Upper lobe of left lung (tissue), 6 donors: Measurements from ENCODE around the gene XDH. TPM values are rescaled to one million over a fixed set of nuclear protein-coding genes. Genes with fewer than 3 reads are reported as not detected.

Experiments
- ATAC-seq, 2 donors: fragments of 200-7000 bp; cut with Tn5 transposase; one replicate each; pipeline ENCODE4 v1.9.1; 2022; ENCODE audit warnings: mild to moderate bottlenecking in 2 of 2, moderate library complexity in 2 of 2; ENCODE audit not compliant: low FRiP score in 2 of 2
- DNase-seq, 2 donors: peaks; one replicate each; pipeline ENCODE4 v3.0.0-alpha.2; 2019 to 2020
- H3K27ac ChIP-seq, 4 donors: fragments of 200-600 bp; sonication (generic); one replicate each; pipeline ENCODE4 v1.5.1; 2016 to 2019
- H3K27me3 ChIP-seq, 4 donors: fragments of 200-600 bp; sonication (generic); one replicate each; pipeline ENCODE4 v1.5.1; 2017 to 2019
- H3K36me3 ChIP-seq, 4 donors: fragments of 200-600 bp; sonication (generic); one replicate each; pipeline ENCODE4 v1.5.1; 2016 to 2019
- H3K4me1 ChIP-seq, 4 donors: fragments of 200-600 bp; sonication (generic); one replicate each; pipeline ENCODE4 v1.5.1; 2018 to 2019
- H3K4me3 ChIP-seq, 4 donors: fragments of 200-600 bp; sonication (generic); one replicate each; pipeline ENCODE4 v1.5.1; 2017 to 2019; ENCODE audit warnings: mild to moderate bottlenecking in 2 of 4, moderate library complexity in 1 of 4
- H3K9me3 ChIP-seq, 4 donors: fragments of 200-600 bp; sonication (generic); one replicate each; pipeline ENCODE4 v1.5.1; 2018 to 2019
- CTCF ChIP-seq, 6 experiments: fragments of 450-650 bp in 4 of 6; fragments of 200-600 bp in 2 of 6; sonication (generic) in 2 of 6; IDR thresholded peaks; one replicate each; pipeline ENCODE4 v1.5.1; 2016 to 2019; ENCODE audit warnings: antibody characterized with exemption in 6 of 6
- EP300 ChIP-seq, 4 donors: sonication (generic); formaldehyde crosslinking; IDR thresholded peaks; one replicate each; pipeline ENCODE4 v1.5.1; 2017; ENCODE audit warnings: antibody characterized with exemption in 4 of 4, control low read depth in 2 of 4
- POLR2A ChIP-seq, 4 donors: fragments of 450-650 bp; IDR thresholded peaks; one replicate each; pipeline ENCODE4 v1.5.1; 2016 to 2017; ENCODE audit warnings: antibody characterized with exemption in 4 of 4, mild to moderate bottlenecking in 2 of 4
- POLR2AphosphoS5 ChIP-seq, 2 donors: sonication (generic); formaldehyde crosslinking; IDR thresholded peaks; one replicate each; pipeline ENCODE4 v1.5.1; 2017; ENCODE audit warnings: antibody characterized with exemption in 2 of 2
- WGBS, 2 donors: methylation state at CpG; one replicate each; pipeline ENCODE4 v1.1.5; 2017 to 2018; 5-methylcytosine and 5-hydroxymethylcytosine counted together
- total RNA-seq, 6 donors: library from RNA; depleted of rRNA in 4 of 6; stranded (reverse); fragments of >200 nt in 4 of 6; gene quantifications; one replicate each; pipeline versions ENCODE4 v1.1.0 to v1.2.1, GENCODE V29; 2016 to 2021
- donor health status: DM: no; HTN: no; CAD: no; lungs with moderate emphysema.
- donor health status: DM: no; HTN: yes; CAD: no; lungs with severe emphysema.

The XDH gene
- total RNA-seq, 6 donors from 2014 or later = 0.30 to 2.9 (median 0.67) TPM; not detected in 1

GRCh38 chr2:31353179-31353578, 61.4 kb downstream of the XDH start:
- ATAC-seq = no peak
- WGBS, 2 donors = 58 to 94% methylated on average over 2 of the region's 2 CpGs
- no peak overlapping the region for H3K27ac ChIP-seq
- DNase-seq = no peak
- no peaks in the 10 kb centered on the region for H3K9me3 ChIP-seq
- H3K27me3 ChIP-seq = no peaks in the 10 kb centered on the region
- no peaks in the 10 kb centered on the region for H3K4me1 ChIP-seq
- no peak overlapping the region for H3K4me3 ChIP-seq
- TF ChIP-seq POLR2AphosphoS5 (IDR thresholded peaks at IDR 0.05) (no peak), EP300 (IDR thresholded peaks at IDR 0.05) (no peak), CTCF (IDR thresholded peaks at IDR 0.05) (no peak), POLR2A (IDR thresholded peaks at IDR 0.05) (no peak)
- no peaks in the 10 kb centered on the region for H3K36me3 ChIP-seq

- Histone ChIP-seq H3K9me3 (no peaks in the 10 kb centered on the region), H3K27ac (no peak overlapping the region), H3K36me3 (no peaks in the 10 kb centered on the region), H3K4me1 (no peaks in the 10 kb centered on the region), H3K27me3 (no peaks in the 10 kb centered on the region), H3K4me3 (no peak overlapping the region)
- WGBS, 2 donors = 93 to 94% methylated on average over 6 of the region's 6 CpGs
- no peak for DNase-seq
- no peak for ATAC-seq
- TF ChIP-seq EP300 (IDR thresholded peaks at IDR 0.05) = no peak
- no peak for TF ChIP-seq POLR2A (IDR thresholded peaks at IDR 0.05)
- no peak for TF ChIP-seq POLR2AphosphoS5 (IDR thresholded peaks at IDR 0.05)
- TF ChIP-seq CTCF (IDR thresholded peaks at IDR 0.05) = no peak
Observed at GRCh38 chr2:31349684-31350083, 64.9 kb downstream of the XDH start.

- no peaks in the 10 kb centered on the region for H3K27me3 ChIP-seq
- H3K9me3 ChIP-seq = no peaks in the 10 kb centered on the region
- H3K36me3 ChIP-seq = no peaks in the 10 kb centered on the region
- no peaks in the 10 kb centered on the region for H3K4me1 ChIP-seq
- no peak overlapping the region for H3K27ac ChIP-seq
- WGBS, 2 donors = 89 to 95% methylated on average over 7 of the region's 7 CpGs
- ATAC-seq = no peak
- H3K4me3 ChIP-seq = no peak overlapping the region
- DNase-seq = no peak
- TF ChIP-seq POLR2A (IDR thresholded peaks at IDR 0.05) (no peak), EP300 (IDR thresholded peaks at IDR 0.05) (no peak)
Observed at GRCh38 chr2:31349160-31349559, 65.4 kb downstream of the XDH start.

GRCh38 chr2:31348618-31349017, 65.9 kb downstream of the XDH start:
- TF ChIP-seq POLR2A (IDR thresholded peaks at IDR 0.05) (no peak), EP300 (IDR thresholded peaks at IDR 0.05) (no peak), POLR2AphosphoS5 (IDR thresholded peaks at IDR 0.05) (no peak), CTCF (IDR thresholded peaks at IDR 0.05) (no peak)
- Histone ChIP-seq H3K36me3 (no peaks in the 10 kb centered on the region), H3K4me3 (no peak overlapping the region), H3K27ac (no peak overlapping the region), H3K9me3 (no peaks in the 10 kb centered on the region), H3K27me3 (no peaks in the 10 kb centered on the region), H3K4me1 (no peaks in the 10 kb centered on the region)
- DNase-seq (no peak), ATAC-seq (no peak)
- 78 to 89% methylated on average over 5 of the region's 5 CpGs for WGBS, 2 donors

- Histone ChIP-seq H3K4me1 (no peaks in the 10 kb centered on the region), H3K4me3 (no peak overlapping the region), H3K36me3 (no peaks in the 10 kb centered on the region), H3K27me3 (no peaks in the 10 kb centered on the region), H3K27ac (no peak overlapping the region), H3K9me3 (no peaks in the 10 kb centered on the region)
- 56 to 81% methylated on average over 9 of the region's 9 CpGs for WGBS, 2 donors
- TF ChIP-seq CTCF (IDR thresholded peaks at IDR 0.05) = no peak
- no peak for TF ChIP-seq POLR2A (IDR thresholded peaks at IDR 0.05)
- TF ChIP-seq EP300 (IDR thresholded peaks at IDR 0.05) = no peak
- no peak for TF ChIP-seq POLR2AphosphoS5 (IDR thresholded peaks at IDR 0.05)
- DNase-seq (no peak), ATAC-seq (peak; percentile 29 to 45)
Observed at GRCh38 chr2:31347750-31348149, 66.8 kb downstream of the XDH start.
